Raji (cell line): ENCODE results near the gene RNF213.

ENCODE experiments used
- POLR2A ChIP-seq: IDR thresholded peaks from 2 replicates; pipeline ENCODE4 v1.6.1; 2011; ENCODE audit warnings: low read depth, low read length, control low read depth; ENCODE audit not compliant: insufficient read depth

RNF213 gene

GRCh38 chr17:80270104-80270503, 9.5 kb downstream of the RNF213 start:
- TF ChIP-seq POLR2A: no peak

GRCh38 chr17:80270836-80271235, 10.2 kb downstream of the RNF213 start:
- no peak for TF ChIP-seq POLR2A

GRCh38 chr17:80272366-80272765, 11.7 kb downstream of the RNF213 start:
- no peak for TF ChIP-seq POLR2A

GRCh38 chr17:80274331-80274730, 13.7 kb downstream of the RNF213 start:
- no peak for TF ChIP-seq POLR2A

GRCh38 chr17:80274871-80275449, 14.3 kb downstream of the RNF213 start:
- no peak for TF ChIP-seq POLR2A

- TF ChIP-seq POLR2A: no peak
Measured at GRCh38 chr17:80277751-80278671, 17.4 kb downstream of the RNF213 start.

- TF ChIP-seq POLR2A: no peak
Measured at GRCh38 chr17:80279895-80280294, 19.2 kb downstream of the RNF213 start.

- no peak for TF ChIP-seq POLR2A
Measured at GRCh38 chr17:80281516-80281915, 20.9 kb downstream of the RNF213 start.

GRCh38 chr17:80283116-80283852, 22.6 kb downstream of the RNF213 start:
- no peak for TF ChIP-seq POLR2A

GRCh38 chr17:80284631-80285030, 24.0 kb downstream of the RNF213 start:
- TF ChIP-seq POLR2A: no peak

GRCh38 chr17:80285237-80285920, 24.7 kb downstream of the RNF213 start:
- no peak for TF ChIP-seq POLR2A

GRCh38 chr17:80286638-80286960, 25.9 kb downstream of the RNF213 start:
- no peak for TF ChIP-seq POLR2A

- no peak for TF ChIP-seq POLR2A
Measured at GRCh38 chr17:80287038-80287437, 26.4 kb downstream of the RNF213 start.

GRCh38 chr17:80287806-80288567, 27.3 kb downstream of the RNF213 start:
- no peak for TF ChIP-seq POLR2A

GRCh38 chr17:80289616-80290015, 29.0 kb downstream of the RNF213 start:
- no peak for TF ChIP-seq POLR2A
